IMR-90 (cell line): ENCODE measurements around the gene DACT1. TPM values are rescaled to one million over a fixed set of nuclear protein-coding genes. Genes with fewer than 3 reads are reported as not detected.

Experiments
- ATAC-seq: fragments of 200-7000 bp; cut with Tn5 transposase; 2 replicates; pipeline ENCODE4 v1.9.1; 2020; ENCODE audit warnings: low read depth, mild to moderate bottlenecking, moderate library complexity
- BruUV-seq: library from RNA; stranded (reverse); fragments of 400-500 nt; replicated peaks from 2 replicates; lab custom pipeline; 2021; lab: Mats Ljungman, UMichigan
- CTCF ChIA-PET: fragments of 300-600 bp; formaldehyde crosslinking; extraction: SDS; loops from one replicate; lab custom pipeline; 2021; ENCODE audit warnings: antibody characterized with exemption; lab: Yijun Ruan, JAX
- POLR2A ChIA-PET: fragments of 300-600 bp; sonication (Branson Sonifier 250); formaldehyde crosslinking; loops from one replicate; lab custom pipeline; 2022; ENCODE audit warnings: antibody characterized with exemption; ENCODE audit not compliant: unreplicated experiment; lab: Charles Lee
- DNase-seq: peaks from one replicate; pipeline ENCODE4 v3.0.0; 2013
- H2AFZ ChIP-seq: replicated peaks from 2 replicates; pipeline ENCODE3; 2013; ENCODE audit warnings: low read length, mild to moderate bottlenecking; ENCODE audit not compliant: poor library complexity
- H2AK5ac ChIP-seq: 2 replicates; pipeline ENCODE4 v1.6.1; 2013; ENCODE audit warnings: low read depth, low read length, inconsistent platforms
- H2AK9ac ChIP-seq: replicated peaks from 2 replicates; pipeline ENCODE3; 2013; ENCODE audit warnings: mild to moderate bottlenecking, low read depth, low read length, moderate library complexity; ENCODE audit not compliant: poor library complexity
- H2BK120ac ChIP-seq: 2 replicates; pipeline ENCODE4 v1.6.1; 2013; ENCODE audit warnings: low read depth, low read length, inconsistent platforms
- H2BK15ac ChIP-seq: 3 replicates; pipeline ENCODE4 v1.6.1; 2013; ENCODE audit warnings: low read depth, low read length, inconsistent platforms
- H2BK20ac ChIP-seq: 2 replicates; pipeline ENCODE4 v1.6.1; 2013; ENCODE audit warnings: low read depth, mild to moderate bottlenecking, inconsistent platforms, low read length, moderate library complexity
- H2BK5ac ChIP-seq: 2 replicates; pipeline ENCODE4 v1.6.1; 2013; ENCODE audit warnings: mild to moderate bottlenecking, low read depth, low read length, inconsistent platforms; ENCODE audit not compliant: poor library complexity, severe bottlenecking
- H3K14ac ChIP-seq: replicated peaks from 2 replicates; pipeline ENCODE4 v1.6.1; 2013; ENCODE audit warnings: low read depth, low read length, inconsistent platforms
- H3K18ac ChIP-seq: 2 replicates; pipeline ENCODE4 v1.6.1; 2013; ENCODE audit warnings: low read depth, low read length, control low read depth
- H3K23ac ChIP-seq: 2 replicates; pipeline ENCODE4 v1.6.1; 2013; ENCODE audit warnings: low read depth, low read length, inconsistent platforms
- H3K27ac ChIP-seq: 2 replicates; pipeline ENCODE4 v1.5.1; 2013; ENCODE audit warnings: mild to moderate bottlenecking, control low read depth, low read length; ENCODE audit not compliant: insufficient read depth
- H3K27me3 ChIP-seq: 2 replicates; pipeline ENCODE4 v1.6.1; 2013; ENCODE audit warnings: low read length; ENCODE audit not compliant: control insufficient read depth, insufficient read depth
- H3K36me3 ChIP-seq: 2 replicates; pipeline ENCODE4 v1.6.1; 2013; ENCODE audit warnings: low read length, mixed read lengths; ENCODE audit not compliant: control insufficient read depth, insufficient read depth
- H3K4ac ChIP-seq: 2 replicates; pipeline ENCODE4 v1.6.1; 2013; ENCODE audit warnings: low read depth, low read length, inconsistent platforms
- H3K4me1 ChIP-seq: 2 replicates; pipeline ENCODE4 v1.6.1; 2013; ENCODE audit warnings: low read length, mixed read lengths; ENCODE audit not compliant: control insufficient read depth, insufficient read depth
- H3K4me2 ChIP-seq: 2 replicates; pipeline ENCODE4 v1.6.1; 2013; ENCODE audit warnings: low read depth, mild to moderate bottlenecking, control low read depth, low read length, moderate library complexity
- H3K4me3 ChIP-seq: 2 replicates; pipeline ENCODE4 v1.5.1; 2013; ENCODE audit warnings: low read depth, mild to moderate bottlenecking, control low read depth, low read length, moderate library complexity; ENCODE audit not compliant: insufficient read depth
- H3K56ac ChIP-seq: 2 replicates; pipeline ENCODE4 v1.6.1; 2013; ENCODE audit warnings: low read length, inconsistent platforms; ENCODE audit not compliant: insufficient read depth; ENCODE audit errors: extremely low read depth
- H3K79me1 ChIP-seq, 2 experiments: 2 replicates each; pipeline ENCODE4 v1.6.1; 2013; ENCODE audit warnings: low read length in 2 of 2, inconsistent platforms in 1 of 2, low read depth in 1 of 2
- H3K9ac ChIP-seq: 2 replicates; pipeline ENCODE4 v1.6.1; 2013; ENCODE audit warnings: low read depth, low read length, control low read depth
- H3K9me1 ChIP-seq: 2 replicates; pipeline ENCODE4 v1.6.1; 2013; ENCODE audit warnings: low read length, inconsistent platforms; ENCODE audit not compliant: insufficient read depth
- H3K9me3 ChIP-seq: 2 replicates; pipeline ENCODE4 v1.6.1; 2013; ENCODE audit warnings: low read length; ENCODE audit not compliant: control insufficient read depth, insufficient read depth
- H4K20me1 ChIP-seq: 2 replicates; pipeline ENCODE4 v1.6.1; 2013; ENCODE audit warnings: low read length, inconsistent platforms; ENCODE audit not compliant: insufficient read depth
- H4K5ac ChIP-seq: 2 replicates; pipeline ENCODE4 v1.6.1; 2013; ENCODE audit warnings: mild to moderate bottlenecking, low read depth, low read length, control low read depth
- H4K8ac ChIP-seq, 2 experiments: 2 replicates each; pipeline ENCODE4 v1.6.1; 2013; ENCODE audit warnings: low read depth in 2 of 2, low read length in 2 of 2, control low read depth in 1 of 2, inconsistent platforms in 1 of 2
- H4K91ac ChIP-seq: 2 replicates; pipeline ENCODE4 v1.6.1; 2013; ENCODE audit warnings: low read depth, low read length, inconsistent platforms; ENCODE audit not compliant: insufficient read depth
- CEBPB ChIP-seq: IDR thresholded peaks from 2 replicates; pipeline ENCODE4 v1.6.1; 2012; ENCODE audit warnings: low read depth, low read length, improper control_type of control experiment
- CTCF ChIP-seq: conservative IDR thresholded peaks from 2 replicates; pipeline ENCODE4 v1.5.1; 2012; ENCODE audit warnings: mild to moderate bottlenecking, low read depth, low read length, improper control_type of control experiment
- ELK1 ChIP-seq: fragments of 150-350 bp; IDR thresholded peaks from 2 replicates; pipeline ENCODE4 v1.6.1; 2016; ENCODE audit warnings: low read depth, mild to moderate bottlenecking, low read length, moderate library complexity, borderline replicate concordance
- POLR2A ChIP-seq: IDR thresholded peaks from 2 replicates; pipeline ENCODE4 v1.6.1; 2012; ENCODE audit warnings: mild to moderate bottlenecking, low read depth, low read length
- RAD21 ChIP-seq: IDR thresholded peaks from 2 replicates; pipeline ENCODE4 v1.6.1; 2012; ENCODE audit warnings: low read length, improper control_type of control experiment
- RFX5 ChIP-seq: IDR thresholded peaks from 2 replicates; pipeline ENCODE4 v1.8.0; 2012; ENCODE audit warnings: low read depth, mild to moderate bottlenecking, low read length, moderate library complexity
- WGBS, 2 experiments: methylation state at CpG; one replicate each; pipeline versions ENCODE4 v1.1.5 to v1.1.7; 2013; ENCODE audit warnings: missing lambda C conversion rate in 2 of 2; ENCODE audit not compliant: insufficient read length in 1 of 2; ENCODE audit errors: extremely low coverage in 2 of 2; 5-methylcytosine and 5-hydroxymethylcytosine counted together
- dilution Hi-C: fragments of 300-500 bp; cut with HindIII; formaldehyde crosslinking; loops from one replicate; pipeline ENCODE4 v1.14.3; 2018; ENCODE audit warnings: low sequenced_read_pairs; ENCODE audit not compliant: unreplicated experiment
- in situ Hi-C: fragments of 300-500 bp; cut with MboI; formaldehyde crosslinking; loops from 3 replicates; pipeline ENCODE4 v1.14.3; 2019; ENCODE audit warnings: low sequenced_read_pairs, inconsistent platforms, mixed read lengths
- intact Hi-C: fragments of 100-400 bp; cut with micrococcal nuclease; formaldehyde crosslinking; loops from 2 replicates; pipeline ENCODE4 v1.10.0; 2022
- polyA plus RNA-seq, 3 experiments: library from polyadenylated mRNA; depleted of rRNA; stranded (reverse); fragments of >200 nt; gene quantifications; 2 replicates each; pipeline ENCODE4 v1.2.3, GENCODE V29; 2012; ENCODE audit warnings: low replicate concordance in 1 of 3
- total RNA-seq: library from RNA; depleted of rRNA; stranded (reverse); fragments of >200 nt; gene quantifications from 2 replicates; pipeline ENCODE4 v1.2.3, GENCODE V29; 2012

DACT1 gene
- total and polyA plus RNA-seq, 2 of the 4 experiments (the other 2 are of a cell fraction): 6.5 to 9.7 TPM

- POLR2A ChIA-PET: no interaction called here
- no TSS peak for BruUV-seq
- no CpG with 5 or more reads among the region's 2 CpGs for WGBS, 2 experiments
Measured at GRCh38 chr14:58620011-58620410, 17.8 kb upstream of the DACT1 start.

More at GRCh38 chr14:58620011-58620410, 17.8 kb upstream of the DACT1 start:
- intact Hi-C loops: no loop called here
- Histone ChIP-seq H3K9ac (no peak overlapping the region), H3K27me3 (no peaks in the 10 kb centered on the region), H3K4me2 (no peak overlapping the region), H2AFZ (no peak overlapping the region), H3K4me1 (no peaks in the 10 kb centered on the region), H3K56ac (no peak overlapping the region), H3K36me3 (no peaks in the 10 kb centered on the region), H2BK15ac (no peak overlapping the region), H4K20me1 (no peaks in the 10 kb centered on the region), H3K18ac (no peak overlapping the region), H2BK120ac (no peak overlapping the region), H2AK5ac (no peak overlapping the region), H3K14ac (no peak overlapping the region), H3K4me3 (no peak overlapping the region), H4K8ac (no peak overlapping the region), H4K91ac (no peak overlapping the region), H3K27ac (no peak overlapping the region), H4K5ac (no peak overlapping the region), H2BK20ac (no peak overlapping the region), H3K23ac (no peak overlapping the region), H2AK9ac (no peak overlapping the region), H3K9me1 (no peaks in the 10 kb centered on the region), H3K9me3 (no peaks in the 10 kb centered on the region), H3K4ac (no peak overlapping the region), H3K79me1 (no peaks in the 10 kb centered on the region), H2BK5ac (no peak overlapping the region)
- DNase-seq: no peak
- TF ChIP-seq CTCF (no peak), RAD21 (no peak), POLR2A (no peak), ELK1 (no peak), RFX5 (no peak), CEBPB (no peak)
- no peak for ATAC-seq
- dilution Hi-C loops: no loop called here
- CTCF ChIA-PET: no interaction called here
- in situ Hi-C loops: no loop called here
